Upper lobe of left lung (tissue), 4 donors: ENCODE measurements around the gene TTC23.
"Not testable (repeated sequence)": the region's sequence is repeated elsewhere in the genome, so short reads cannot be mapped to it uniquely, and the experiment has no call there.

ENCODE experiments used
- CTCF ChIP-seq, 6 experiments: fragments of 450-650 bp in 4 of 6; fragments of 200-600 bp in 2 of 6; sonication (generic) in 2 of 6; IDR thresholded peaks; one replicate each; pipeline ENCODE4 v1.5.1; 2016 to 2019; ENCODE audit warnings: antibody characterized with exemption in 6 of 6
- POLR2A ChIP-seq, 4 donors: fragments of 450-650 bp; IDR thresholded peaks; one replicate each; pipeline ENCODE4 v1.5.1; 2016 to 2017; ENCODE audit warnings: antibody characterized with exemption in 4 of 4, mild to moderate bottlenecking in 2 of 4
- POLR2AphosphoS5 ChIP-seq, 2 donors: sonication (generic); formaldehyde crosslinking; IDR thresholded peaks; one replicate each; pipeline ENCODE4 v1.5.1; 2017; ENCODE audit warnings: antibody characterized with exemption in 2 of 2

- not testable (repeated sequence) for TF ChIP-seq CTCF, POLR2A, POLR2AphosphoS5 (IDR thresholded peaks at IDR 0.05)
Observed at GRCh38 chr15:99111641-99112040, 137.7 kb downstream of the TTC23 start.
